ENCODE results near the gene MAB21L4. TPM values are rescaled to one million over a fixed set of nuclear protein-coding genes. Genes with fewer than 3 reads are reported as not detected.

The MAB21L4 gene
- total and polyA plus RNA-seq, 2 experiments from 2014 or later = not detected

DNA sequence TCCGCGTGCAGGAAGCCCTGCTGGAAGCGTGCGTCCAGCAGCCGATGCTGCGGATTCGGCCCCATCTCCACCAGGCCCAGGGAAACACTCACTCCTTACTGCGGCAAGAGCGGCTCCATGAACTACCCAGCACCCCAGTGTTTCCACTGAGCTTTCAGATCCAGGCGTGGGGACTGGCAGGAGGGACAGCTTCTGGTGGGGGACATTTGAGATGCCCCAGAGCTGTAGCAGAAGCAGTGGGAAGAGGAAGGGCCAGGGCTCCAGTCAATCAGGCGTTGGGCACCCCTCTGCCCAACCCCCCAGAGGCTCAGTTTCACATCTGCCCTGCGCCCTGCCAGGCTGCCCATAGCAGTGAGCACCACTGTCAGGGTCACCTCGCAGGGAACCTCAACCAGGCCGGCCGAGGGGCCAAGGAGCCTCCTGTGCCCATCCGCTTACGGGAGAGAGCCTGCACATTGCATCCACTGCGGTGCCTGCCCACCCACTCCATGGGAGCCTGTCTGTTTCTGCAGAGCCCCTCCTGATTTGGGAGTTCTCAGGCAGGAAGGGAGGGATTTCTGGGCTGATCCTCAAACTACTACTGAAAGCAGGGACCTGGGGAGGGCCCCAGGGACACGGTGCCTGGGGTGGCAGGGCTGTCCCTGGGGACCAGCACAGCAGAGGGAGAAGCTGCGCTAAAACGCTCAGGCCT is 22.7 kb downstream of the MAB21L4 start:
- Mint-ChIP-seq H3K27me3 (ENCODE audit: insufficient read depth, low read depth, poor library complexity) (peaks cover 4% of the 10 kb centered on the region), H3K4me1 (0 out of 3 replicates have a peak, but pooled peaks cover 2% of the 10 kb centered on the region), H3K27ac (no peak overlapping the region), H3K36me3 (ENCODE audit: low read depth) (no peaks in the 10 kb centered on the region), H3K9me3 (no peaks in the 10 kb centered on the region), H3K4me3 (no peak overlapping the region)
- Histone ChIP-seq H3K27ac (ENCODE audit: low read depth) (no peak overlapping the region), H3K4me2 (no peak overlapping the region), H3K36me3 (ENCODE audit: insufficient read depth) (no peaks in the 10 kb centered on the region), H2AFZ (no peak overlapping the region), H3K9me2 (ENCODE audit: insufficient read depth) (no peaks in the 10 kb centered on the region), H3K4me1 (ENCODE audit: insufficient read depth) (no peaks in the 10 kb centered on the region), H3K27me3 (ENCODE audit: insufficient read depth) (no peaks in the 10 kb centered on the region), H3K4me3 (no peak overlapping the region), H3K79me2 (replicated peaks; ENCODE audit: insufficient read depth) (no peaks in the 10 kb centered on the region), H3F3A (replicated peaks; ENCODE audit: low read depth) (no peaks in the 10 kb centered on the region), H4K20me1 (replicated peaks; ENCODE audit: insufficient read depth) (no peaks in the 10 kb centered on the region)
- TF ChIP-seq ZNF114 (CRISPR knock-in tag; IDR thresholded peaks at IDR 0.05) (no peak), CREB1 (CRISPR knock-in tag; IDR thresholded peaks at IDR 0.05; ENCODE audit: low read depth) (no peak), REST (IDR thresholded peaks at IDR 0.05; ENCODE audit: unreplicated experiment) (no peak), ZNF331 (CRISPR knock-in tag; IDR thresholded peaks at IDR 0.05; ENCODE audit: low read depth) (no peak), POLR2AphosphoS5 (IDR thresholded peaks at IDR 0.05; ENCODE audit: low read depth) (no peak)
- TF ChIP-seq, protein P1, sequence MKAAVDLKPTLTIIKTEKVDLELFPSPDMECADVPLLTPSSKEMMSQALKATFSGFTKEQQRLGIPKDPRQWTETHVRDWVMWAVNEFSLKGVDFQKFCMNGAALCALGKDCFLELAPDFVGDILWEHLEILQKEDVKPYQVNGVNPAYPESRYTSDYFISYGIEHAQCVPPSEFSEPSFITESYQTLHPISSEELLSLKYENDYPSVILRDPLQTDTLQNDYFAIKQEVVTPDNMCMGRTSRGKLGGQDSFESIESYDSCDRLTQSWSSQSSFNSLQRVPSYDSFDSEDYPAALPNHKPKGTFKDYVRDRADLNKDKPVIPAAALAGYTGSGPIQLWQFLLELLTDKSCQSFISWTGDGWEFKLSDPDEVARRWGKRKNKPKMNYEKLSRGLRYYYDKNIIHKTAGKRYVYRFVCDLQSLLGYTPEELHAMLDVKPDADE (IDR thresholded peaks at IDR 0.05) = no peak
- ATAC-seq (no peak), DNase-seq (ENCODE audit: low spot score) (no peak)

- DNase-seq (ENCODE audit: low spot score) (no peak), ATAC-seq (no peak)
- no peak overlapping the region for H3K27ac Mint-ChIP-seq
- H3K4me1 Mint-ChIP-seq = 0 out of 3 replicates have a peak, but pooled peaks cover 2% of the 10 kb centered on the region
- Histone ChIP-seq H3K27ac (ENCODE audit: low read depth) (no peak overlapping the region), H3K79me2 (replicated peaks; ENCODE audit: insufficient read depth) (no peaks in the 10 kb centered on the region), H4K20me1 (replicated peaks; ENCODE audit: insufficient read depth) (no peaks in the 10 kb centered on the region), H3K4me2 (no peak overlapping the region), H3K36me3 (ENCODE audit: insufficient read depth) (no peaks in the 10 kb centered on the region), H3F3A (replicated peaks; ENCODE audit: low read depth) (no peaks in the 10 kb centered on the region), H3K4me1 (ENCODE audit: insufficient read depth) (no peaks in the 10 kb centered on the region), H2AFZ (no peak overlapping the region), H3K4me3 (no peak overlapping the region), H3K27me3 (ENCODE audit: insufficient read depth) (no peaks in the 10 kb centered on the region), H3K9me2 (ENCODE audit: insufficient read depth) (no peaks in the 10 kb centered on the region)
- H3K27me3 Mint-ChIP-seq (ENCODE audit: insufficient read depth, low read depth, poor library complexity) = peaks cover 4% of the 10 kb centered on the region
- H3K4me3 Mint-ChIP-seq = no peak overlapping the region
- H3K36me3 Mint-ChIP-seq (ENCODE audit: low read depth) = no peaks in the 10 kb centered on the region
- H3K9me3 Mint-ChIP-seq = no peaks in the 10 kb centered on the region
- TF ChIP-seq JUNB (IDR thresholded peaks at IDR 0.05; ENCODE audit: unreplicated experiment) = no peak
- TF ChIP-seq, protein P1 (IDR thresholded peaks at IDR 0.05) = no peak
- TF ChIP-seq POLR2AphosphoS5 (IDR thresholded peaks at IDR 0.05; ENCODE audit: low read depth) = no peak
- TF ChIP-seq CTCF (conservative IDR thresholded peaks at IDR 0.05; ENCODE audit: low read depth in 2 of 2) = no peak
- no peak for TF ChIP-seq EZH2phosphoT487 (IDR thresholded peaks at IDR 0.05; ENCODE audit: unreplicated experiment)
- no peak for TF ChIP-seq REST (IDR thresholded peaks at IDR 0.05; ENCODE audit: unreplicated experiment)
- no peak for TF ChIP-seq ZNF331 (CRISPR knock-in tag; IDR thresholded peaks at IDR 0.05; ENCODE audit: low read depth)
- TF ChIP-seq ZNF114 (CRISPR knock-in tag; IDR thresholded peaks at IDR 0.05) = no peak
- no peak for TF ChIP-seq CREB1 (CRISPR knock-in tag; IDR thresholded peaks at IDR 0.05; ENCODE audit: low read depth)
Observed at GRCh38 chr2:240872317-240873097, 23.4 kb downstream of the MAB21L4 start.

All from GM23338 (cell line).